NCI-H345 treated with DMSO at 0.1 percent for 48 hours (cell line): ENCODE results near the gene CD274.
A peak's percentile ranks its signal among the peaks of the same experiment; 100 is the strongest.
"Not testable (repeated sequence)": the region's sequence is repeated elsewhere in the genome, so short reads cannot be mapped to it uniquely, and the experiment has no call there.

ENCODE experiments used
- DNase-seq: peaks from one replicate; lab custom pipeline; 2025; ENCODE audit not compliant: unreplicated experiment; lab: John Stamatoyannopoulos, UW

CD274 gene

DNA sequence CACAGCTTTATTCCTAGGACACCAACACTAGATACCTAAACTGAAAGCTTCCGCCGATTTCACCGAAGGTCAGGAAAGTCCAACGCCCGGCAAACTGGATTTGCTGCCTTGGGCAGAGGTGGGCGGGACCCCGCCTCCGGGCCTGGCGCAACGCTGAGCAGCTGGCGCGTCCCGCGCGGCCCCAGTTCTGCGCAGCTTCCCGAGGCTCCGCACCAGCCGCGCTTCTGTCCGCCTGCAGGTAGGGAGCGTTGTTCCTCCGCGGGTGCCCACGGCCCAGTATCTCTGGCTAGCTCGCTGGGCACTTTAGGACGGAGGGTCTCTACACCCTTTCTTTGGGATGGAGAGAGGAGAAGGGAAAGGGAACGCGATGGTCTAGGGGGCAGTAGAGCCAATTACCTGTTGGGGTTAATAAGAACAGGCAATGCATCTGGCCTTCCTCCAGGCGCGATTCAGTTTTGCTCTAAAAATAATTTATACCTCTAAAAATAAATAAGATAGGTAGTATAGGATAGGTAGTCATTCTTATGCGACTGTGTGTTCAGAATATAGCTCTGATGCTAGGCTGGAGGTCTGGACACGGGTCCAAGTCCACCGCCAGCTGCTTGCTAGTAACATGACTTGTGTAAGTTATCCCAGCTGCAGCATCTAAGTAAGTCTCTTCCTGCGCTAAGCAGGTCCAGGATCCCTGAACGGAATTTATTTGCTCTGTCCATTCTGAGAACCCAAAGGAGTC lies at the start of gene CD274:
TSS of gene CD274 (plus strand) at position 184 of the 733 bp plus-strand sequence. CDS start 5,572 bp downstream, outside the sequence.
- DNase-seq, result peak; percentile 83

DNA sequence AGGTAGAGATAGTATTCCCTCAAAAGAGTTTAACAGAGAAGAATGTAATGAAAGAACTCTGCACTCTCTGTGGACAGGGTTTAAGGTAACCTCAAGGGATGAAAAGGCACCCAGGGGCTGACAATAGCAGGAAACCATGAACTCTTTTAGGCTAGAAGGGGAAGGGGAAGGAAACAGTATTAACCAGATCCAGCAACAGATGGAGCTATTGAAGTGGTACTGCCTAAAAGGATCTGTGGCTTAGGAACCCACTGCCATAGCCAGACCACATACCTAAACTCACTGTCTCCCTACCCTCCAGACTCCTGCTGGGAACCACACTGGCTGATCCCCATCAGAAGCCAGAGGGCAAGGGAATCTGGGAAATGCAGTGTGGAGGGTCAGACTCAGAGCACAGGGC lies 48.1 kb upstream of the CD274 start:
- no peak for DNase-seq

DNA sequence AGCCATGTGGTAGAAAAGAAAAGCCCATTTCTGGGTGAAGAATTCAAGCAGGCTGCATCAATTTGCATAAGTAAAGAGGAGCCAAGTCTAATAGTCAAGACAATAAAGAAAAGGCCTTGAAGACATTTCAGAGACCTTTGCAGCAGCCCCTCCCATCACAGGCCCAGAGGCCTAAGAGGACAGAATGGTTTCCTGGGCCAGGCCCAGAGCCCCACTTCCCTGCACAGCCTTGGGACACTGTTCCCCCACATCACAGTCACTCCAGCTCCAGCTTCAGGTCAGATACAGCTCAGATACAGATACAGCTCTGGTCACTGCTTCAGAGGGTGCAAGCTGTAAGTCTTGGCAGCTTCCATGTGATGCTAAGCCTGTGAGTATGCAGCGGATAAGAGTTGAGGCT lies 41.7 kb upstream of the CD274 start:
- DNase-seq, result no peak

DNA sequence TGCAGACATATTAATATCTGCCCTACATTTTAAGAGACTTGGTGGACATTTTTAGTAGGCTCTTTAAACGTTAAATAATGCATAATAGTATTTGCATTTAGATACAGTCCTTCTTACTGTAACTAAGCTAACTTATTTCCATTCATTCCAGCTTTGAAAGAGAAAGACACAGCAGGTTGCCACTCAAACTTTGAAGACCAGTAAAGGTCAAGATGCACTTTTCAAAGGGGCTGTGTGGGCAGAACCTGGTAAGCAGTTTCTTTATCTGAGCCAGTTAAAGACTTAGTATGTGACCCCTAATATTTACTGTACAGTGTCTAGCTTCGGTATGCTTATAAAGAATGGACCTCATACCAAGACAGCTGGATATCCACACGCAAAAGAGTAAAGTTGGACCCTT lies 33.4 kb upstream of the CD274 start:
- no peak for DNase-seq

DNA sequence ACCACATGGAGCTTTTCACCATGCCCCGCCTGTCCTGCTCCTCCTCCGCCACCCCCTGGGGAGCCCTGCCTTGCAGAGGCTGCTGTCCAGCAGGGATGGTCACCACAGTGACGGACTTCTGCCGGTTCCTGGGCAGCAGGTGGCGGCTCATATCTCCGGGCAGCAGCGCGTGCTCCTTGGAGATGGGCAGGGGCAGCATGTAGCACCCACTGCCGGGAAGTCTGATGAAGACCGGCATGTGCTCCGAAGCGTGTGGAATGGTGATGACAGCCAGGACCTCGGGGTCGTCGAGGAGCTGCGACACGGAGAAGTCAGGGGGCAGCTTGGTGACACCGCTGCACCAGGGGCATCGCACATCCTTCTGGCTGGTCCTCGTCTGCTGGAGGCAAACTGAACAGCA lies 31.9 kb upstream of the CD274 start:
- no peak for DNase-seq

DNA sequence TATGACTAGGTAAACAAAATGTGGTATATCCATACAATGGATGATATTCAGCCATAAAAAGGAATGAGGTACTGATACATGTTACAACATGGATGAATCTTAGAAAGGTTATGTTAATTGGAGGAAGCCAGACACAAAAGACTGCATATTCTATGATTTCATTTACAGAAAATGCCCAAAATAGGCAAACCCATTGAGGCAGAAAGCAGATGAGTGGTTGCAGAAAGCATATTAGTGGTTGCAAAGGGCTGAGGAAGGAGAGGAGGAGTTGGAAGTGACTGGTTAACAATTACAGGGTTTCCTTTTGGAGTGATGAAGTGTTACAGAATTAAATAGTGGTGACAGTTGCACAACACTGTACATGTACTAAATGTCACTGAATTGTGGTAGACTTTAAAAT lies 30.4 kb upstream of the CD274 start:
- no peak for DNase-seq

DNA sequence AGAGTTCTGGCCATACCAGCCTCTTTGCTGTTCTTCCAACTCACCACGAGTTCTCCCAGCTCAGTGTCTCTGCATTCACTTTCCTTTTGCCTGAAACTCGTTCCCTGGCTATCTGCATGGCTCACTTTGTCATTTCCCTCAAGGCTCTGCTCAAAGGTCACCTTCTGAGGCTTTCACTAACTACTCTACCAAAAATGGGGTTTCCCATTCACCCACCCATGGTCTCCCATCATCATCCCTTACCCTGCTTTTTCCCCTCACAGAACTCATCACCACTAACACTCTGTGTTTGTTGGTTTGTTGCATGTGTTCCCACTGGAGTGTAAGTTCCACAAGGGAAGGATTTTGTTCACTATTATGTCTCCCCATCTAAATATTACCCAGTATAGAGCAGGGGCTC lies 29.2 kb upstream of the CD274 start:
- DNase-seq, result no peak

DNA sequence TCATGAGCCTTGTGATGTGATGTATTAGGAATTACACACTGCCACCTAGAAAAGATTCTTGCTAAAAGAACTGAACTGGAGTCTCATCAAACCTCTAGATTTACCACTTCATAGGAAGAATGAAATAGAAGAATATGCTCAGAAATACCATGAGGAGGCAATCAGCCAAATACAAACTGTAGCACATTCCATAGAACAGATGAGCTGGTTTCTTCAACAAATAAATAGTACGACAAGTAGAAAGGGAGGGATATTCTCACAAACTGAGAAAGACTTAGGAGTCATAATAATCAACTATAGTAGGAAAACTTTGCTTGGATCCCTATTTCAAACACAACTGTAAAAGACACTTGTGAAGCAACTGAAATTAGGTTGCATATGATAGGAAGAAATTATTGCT lies 28.1 kb upstream of the CD274 start:
- DNase-seq, result no peak

DNA sequence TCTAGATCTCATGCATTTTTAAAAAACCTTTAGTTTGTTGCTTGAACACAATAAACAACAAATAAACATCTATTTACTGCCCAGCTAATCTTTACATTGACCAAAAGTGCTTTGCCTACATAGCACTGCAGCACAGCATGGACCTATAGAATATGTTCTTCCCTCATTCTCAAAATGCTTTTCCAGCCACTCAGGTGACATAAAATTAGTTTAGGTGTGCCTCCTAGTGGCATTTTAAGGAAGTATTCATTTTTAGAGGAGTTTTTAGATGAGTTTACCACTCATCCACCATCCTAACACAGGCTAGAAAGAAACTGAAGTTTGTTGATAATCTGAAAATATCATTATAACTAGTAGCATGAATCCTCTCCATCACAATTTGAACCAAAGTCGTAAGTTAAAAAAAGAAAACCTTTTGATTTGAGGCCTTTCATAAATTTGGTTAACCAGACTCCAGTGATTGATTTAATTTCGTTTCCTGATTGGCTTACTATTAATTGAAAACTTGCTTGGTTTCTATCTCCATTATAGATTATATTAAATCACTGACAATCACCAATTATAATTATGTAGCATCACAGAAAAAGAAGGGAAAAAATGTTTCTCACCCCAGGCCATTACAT lies 25.2 kb upstream of the CD274 start:
- DNase-seq, result peak; percentile 32

DNA sequence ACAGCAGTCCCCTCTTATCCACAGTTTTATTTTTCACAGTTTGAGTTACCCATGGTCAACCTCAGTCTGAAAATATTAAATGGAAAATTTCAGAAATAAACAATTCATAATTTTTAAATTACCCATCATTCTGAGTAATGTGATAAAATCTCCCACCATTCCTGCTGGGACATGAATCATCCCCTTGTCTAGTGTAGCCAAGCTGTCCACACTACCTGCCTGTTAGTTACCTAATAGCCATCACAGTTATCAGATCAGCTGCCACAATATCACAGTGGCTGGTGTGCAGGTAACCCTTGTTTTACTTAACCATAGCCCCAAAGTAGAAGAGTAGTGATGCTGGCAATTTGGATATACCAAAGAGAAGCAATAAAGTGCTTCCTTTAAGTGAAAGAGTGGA lies 23.3 kb upstream of the CD274 start:
- DNase-seq, result no peak

DNA sequence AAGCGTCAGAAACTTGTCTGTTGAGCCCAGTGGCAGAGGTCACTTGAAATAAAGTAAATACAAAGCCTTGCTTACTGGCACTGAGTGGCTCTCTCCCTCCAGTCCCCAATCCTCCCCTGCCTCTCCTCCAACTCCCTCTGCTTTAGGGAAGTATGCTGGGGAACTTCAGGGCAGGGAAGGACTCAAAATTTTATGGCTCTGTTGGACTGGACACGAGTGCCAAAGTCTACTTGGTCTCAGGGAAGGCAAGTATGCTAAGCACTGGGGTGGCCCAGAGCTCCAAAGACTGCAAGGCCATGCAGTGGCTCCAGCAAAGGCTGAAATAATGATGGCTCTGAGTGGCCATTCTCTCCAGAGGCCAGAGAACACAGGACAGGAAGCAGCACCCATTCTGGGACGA lies 22.2 kb upstream of the CD274 start:
- no peak for DNase-seq

DNA sequence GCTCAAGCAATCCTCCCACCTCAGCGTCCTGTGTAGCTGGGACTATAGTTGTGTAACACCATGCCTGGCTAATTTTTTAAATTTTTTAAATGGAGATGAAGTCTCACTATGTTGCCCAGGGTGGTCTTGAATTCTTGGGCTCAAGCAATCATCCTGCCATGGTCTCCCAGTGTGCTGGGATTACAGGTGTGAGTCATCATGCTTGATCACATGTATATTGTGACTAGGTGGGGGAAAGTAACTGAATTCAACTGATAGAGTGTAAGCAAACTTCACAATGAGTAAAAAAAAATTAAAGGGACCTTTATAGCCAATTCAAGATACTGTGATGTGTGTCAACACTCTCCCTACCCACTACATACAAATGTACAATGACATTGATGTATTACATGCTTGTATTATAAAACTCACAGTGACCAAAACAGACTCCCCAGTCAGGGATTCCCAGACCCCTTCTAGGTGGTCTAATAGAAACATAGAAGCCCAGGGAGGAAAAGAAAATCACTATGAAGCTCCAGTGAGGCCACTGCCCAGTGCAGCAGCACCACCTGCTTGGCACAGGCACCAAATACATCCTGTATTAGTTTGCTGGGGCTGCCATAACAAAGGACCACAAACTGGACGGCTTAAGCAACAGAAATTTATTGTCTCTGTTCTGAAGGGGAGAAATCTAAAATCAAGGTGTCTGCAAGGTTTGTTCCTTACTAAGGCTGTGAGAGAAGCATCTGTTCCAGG lies 21.4 kb upstream of the CD274 start:
- DNase-seq, result no peak

DNA sequence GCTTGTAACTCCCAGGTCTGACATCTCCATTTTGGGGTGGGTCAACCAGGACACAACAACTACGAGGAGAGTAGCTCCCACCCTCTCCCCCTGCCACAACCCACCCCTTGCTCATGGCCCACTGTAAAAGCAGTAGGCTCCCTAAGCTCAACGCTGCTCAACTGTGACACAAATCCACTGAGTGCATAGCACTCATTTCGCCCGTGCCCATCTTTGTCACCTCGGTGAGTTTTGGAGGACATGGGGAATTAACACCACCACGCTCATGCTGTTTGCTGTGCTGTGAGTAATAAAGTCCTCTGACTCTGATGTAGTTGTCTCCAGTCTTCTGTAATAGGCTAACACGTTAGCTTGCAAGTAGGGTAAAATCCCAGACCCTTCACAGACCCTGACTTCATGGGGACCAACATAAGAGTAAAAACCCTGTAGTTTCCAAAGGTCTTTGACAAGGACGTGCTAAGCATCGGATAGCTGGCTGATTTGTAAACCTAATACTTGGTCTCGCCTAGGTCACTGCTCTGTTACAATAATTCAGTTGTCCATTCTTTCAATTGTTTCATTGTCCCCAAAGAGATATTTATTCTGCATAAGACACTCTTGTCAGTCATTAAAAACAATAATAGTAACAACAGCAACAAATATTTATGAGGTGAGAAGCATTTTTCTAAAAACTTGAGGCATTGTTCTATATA lies 20.3 kb upstream of the CD274 start:
- no peak for DNase-seq

DNA sequence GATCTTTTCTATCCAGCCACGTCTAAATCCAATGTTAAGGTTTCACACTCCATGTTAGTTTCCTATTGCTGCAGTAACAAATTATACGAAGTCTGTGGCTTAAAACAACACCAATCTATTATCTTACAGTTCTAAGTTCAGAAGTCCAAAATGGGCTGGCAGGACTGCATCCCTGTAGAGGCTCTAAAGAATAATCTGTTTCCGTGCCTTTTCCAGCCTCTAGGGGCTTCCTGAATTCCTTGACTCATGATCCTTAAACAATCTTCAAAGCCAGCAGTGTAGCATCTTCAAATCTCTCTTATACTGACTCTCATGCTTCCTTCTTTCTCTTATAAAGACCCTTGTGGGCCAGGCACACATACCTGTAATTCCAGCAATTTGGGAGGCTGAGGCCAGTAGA lies 19.4 kb upstream of the CD274 start:
- DNase-seq, result no peak

DNA sequence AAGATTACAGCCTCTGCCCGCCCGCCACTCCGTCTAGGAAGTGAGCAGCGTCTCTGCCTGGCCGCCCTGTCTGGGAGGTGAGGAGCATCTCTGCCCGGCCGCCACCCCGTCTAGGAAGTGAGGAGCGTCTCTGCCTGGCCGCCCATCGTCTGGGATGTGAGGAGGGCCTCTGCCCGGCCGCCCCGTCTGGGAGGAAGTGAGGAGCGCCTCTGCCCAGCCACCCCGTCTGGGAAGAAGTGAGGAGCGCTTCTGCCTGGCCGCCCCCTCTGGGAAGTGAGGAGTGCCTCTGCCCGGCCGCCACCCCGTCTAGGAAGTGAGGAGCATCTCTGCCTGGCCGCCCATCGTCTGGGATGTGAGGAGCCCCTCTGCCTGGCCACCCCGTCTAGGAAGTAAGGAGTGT lies 17.5 kb upstream of the CD274 start:
- DNase-seq, result not testable (repeated sequence)

DNA sequence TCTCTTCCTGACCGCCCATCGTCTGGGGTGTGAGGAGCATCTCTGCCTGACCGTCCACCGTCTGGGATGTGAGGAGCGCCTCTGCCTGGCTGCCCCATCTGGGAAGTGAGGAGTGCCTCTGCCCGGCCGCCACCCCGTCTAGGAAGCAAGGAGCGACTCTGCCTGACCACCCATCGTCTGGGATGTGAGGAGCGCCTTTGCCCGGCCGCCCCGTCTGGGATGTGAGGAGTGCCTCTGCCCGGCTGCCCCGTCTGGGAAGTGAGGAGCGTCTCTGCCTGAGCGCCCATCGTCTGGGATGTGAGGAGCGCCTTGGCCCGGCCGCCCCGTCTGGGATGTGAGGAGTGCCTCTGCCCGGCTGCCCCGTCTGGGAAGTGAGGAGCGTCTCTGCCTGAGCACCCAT lies 17.0 kb upstream of the CD274 start:
- not testable (repeated sequence) for DNase-seq

DNA sequence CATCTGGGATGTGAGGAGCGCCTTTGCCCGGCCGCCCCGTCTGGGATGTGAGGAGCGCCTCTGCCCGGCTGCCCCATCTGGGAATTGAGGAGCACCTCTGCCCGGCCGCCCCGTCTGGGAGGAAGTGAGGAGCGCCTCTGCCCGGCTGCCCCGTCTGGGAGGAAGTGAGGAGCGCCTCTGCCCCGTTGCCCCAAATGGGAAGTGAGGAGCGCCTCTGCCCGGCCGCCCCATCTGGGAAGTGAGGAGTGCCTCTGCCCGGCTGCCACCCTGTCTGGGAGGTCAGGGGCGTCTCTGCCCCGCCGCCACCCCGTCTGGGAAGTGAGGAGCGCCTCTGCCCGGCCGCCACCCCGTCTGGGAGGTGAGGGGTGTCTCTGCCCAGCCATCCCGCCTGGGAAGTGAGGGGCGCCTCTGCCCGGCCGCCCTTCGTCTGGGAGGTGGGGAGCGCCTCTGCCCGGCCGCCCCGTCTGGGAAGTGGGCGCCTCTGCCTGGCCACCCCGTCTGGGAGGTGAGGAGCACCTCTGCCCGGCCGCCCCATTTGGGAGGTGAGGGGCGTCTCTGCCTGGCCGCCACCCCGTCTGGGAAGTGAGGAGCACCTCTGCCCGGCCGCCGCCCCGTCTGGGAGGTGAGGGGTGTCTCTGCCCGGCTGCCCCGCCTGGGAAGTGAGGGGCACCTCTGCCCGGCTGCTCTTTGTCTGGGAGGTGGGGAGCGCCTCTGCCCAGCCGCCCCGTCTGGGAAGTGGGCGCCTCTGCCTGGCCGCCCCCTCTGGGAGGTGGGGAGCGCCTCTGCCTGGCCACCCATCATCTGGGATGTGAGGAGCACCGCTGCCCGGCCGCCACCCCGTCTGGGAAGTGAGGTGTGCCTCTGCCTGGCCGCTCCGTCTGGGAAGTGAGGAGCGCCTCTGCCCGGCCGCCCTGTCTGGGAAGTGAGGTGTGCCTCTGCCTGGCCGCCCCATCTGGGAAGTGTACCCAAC lies 16.2 kb upstream of the CD274 start:
- not testable (repeated sequence) for DNase-seq

DNA sequence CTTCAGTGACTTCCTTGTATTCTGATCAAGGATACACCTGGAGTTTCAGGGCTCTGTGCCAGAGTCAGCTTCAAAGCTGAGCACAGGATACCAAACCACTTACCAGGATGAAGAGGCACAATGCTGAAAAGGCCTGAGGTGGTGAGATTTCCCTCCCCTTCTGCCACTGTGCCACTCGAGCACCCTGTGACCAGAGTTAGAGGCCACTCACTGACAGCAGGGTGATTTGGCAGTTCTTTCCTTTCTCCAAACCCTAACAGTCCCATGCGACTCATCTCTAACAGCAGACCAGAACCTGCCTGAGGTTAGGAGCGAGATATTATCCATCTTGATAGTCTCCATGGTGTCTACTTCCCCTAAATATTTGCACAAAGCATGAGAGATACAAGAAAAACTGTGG lies 14.4 kb upstream of the CD274 start:
- no peak for DNase-seq

DNA sequence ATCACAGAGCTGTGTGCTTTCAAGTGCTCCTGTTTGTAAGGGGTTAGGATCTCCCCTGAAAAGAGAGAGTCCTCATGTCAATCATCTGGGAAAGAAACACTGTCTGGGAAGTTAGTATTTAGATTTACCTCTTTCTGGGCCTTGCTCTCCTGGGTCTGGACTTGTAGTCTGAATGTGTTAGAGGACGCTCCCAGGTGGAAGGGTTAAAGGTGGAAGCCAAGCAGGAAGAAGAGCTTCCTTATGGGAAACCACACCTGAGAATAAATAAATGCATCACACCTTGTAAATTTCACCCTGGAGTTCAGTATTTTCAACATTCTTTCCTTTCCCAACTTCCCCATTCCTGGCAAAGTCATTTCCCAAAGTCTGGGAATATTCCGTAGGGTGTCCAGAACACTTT lies 13.9 kb upstream of the CD274 start:
- no peak for DNase-seq
